GM12878 (cell line): Measurements from ENCODE around the gene PCAT6. TPM values are rescaled to one million over a fixed set of nuclear protein-coding genes. Genes with fewer than 3 reads are reported as not detected.

Experiments used
- ASH2L ChIP-seq: fragments of 300-600, 200-600 bp; sonication (generic); IDR thresholded peaks from 2 replicates; pipeline ENCODE4 v1.6.1; 2017; ENCODE audit warnings: low read depth, mild to moderate bottlenecking, borderline replicate concordance
- ATF7 ChIP-seq: fragments of 450-650 bp; IDR thresholded peaks from 2 replicates; pipeline ENCODE4 v1.6.1; 2016; ENCODE audit warnings: low read depth, mild to moderate bottlenecking
- BACH1 ChIP-seq: fragments of 450-650 bp; IDR thresholded peaks from 2 replicates; pipeline ENCODE4 v1.6.1; 2017; ENCODE audit warnings: mild to moderate bottlenecking, borderline replicate concordance
- CBFB ChIP-seq: IDR thresholded peaks from 2 replicates; pipeline ENCODE4 v1.6.1; 2016; ENCODE audit warnings: antibody characterized with exemption, low read depth
- CHD2 ChIP-seq: IDR thresholded peaks from 2 replicates; pipeline ENCODE4 v1.6.1; 2011; ENCODE audit warnings: low read depth, low read length, improper control_type of control experiment, borderline replicate concordance
- CREB1 ChIP-seq: IDR thresholded peaks from 2 replicates; pipeline ENCODE4 v1.6.1; 2012; ENCODE audit warnings: low read depth, mild to moderate bottlenecking, inconsistent platforms
- EP300 ChIP-seq, 2 experiments: fragments of 150-350 bp in 1 of 2; IDR thresholded peaks; 2 replicates each; pipeline ENCODE4 v1.6.1; 2011 to 2012; ENCODE audit warnings: low read depth in 2 of 2, low read length in 2 of 2, borderline replicate concordance in 1 of 2, improper control_type of control experiment in 1 of 2, inconsistent platforms in 1 of 2; ENCODE audit not compliant: control insufficient read depth in 1 of 2
- IKZF2 ChIP-seq, 2 experiments: fragments of 450-650 bp; IDR thresholded peaks; 2 replicates each; pipeline ENCODE4 v1.6.1; 2017; ENCODE audit warnings: mild to moderate bottlenecking in 2 of 2, moderate library complexity in 2 of 2
- IRF4 ChIP-seq: IDR thresholded peaks from 2 replicates; pipeline ENCODE4 v1.6.1; 2011; ENCODE audit warnings: low read depth, low read length
- KAT2A ChIP-seq: conservative IDR thresholded peaks from 2 replicates; pipeline ENCODE4 v1.6.1; 2011; ENCODE audit warnings: low read depth, low read length; ENCODE audit not compliant: control insufficient read depth
- KDM1A ChIP-seq: fragments of 200-600 bp; sonication (generic); IDR thresholded peaks from 2 replicates; pipeline ENCODE4 v1.6.1; 2016; ENCODE audit warnings: borderline replicate concordance
- KLF5 ChIP-seq: fragments of 450-650 bp; IDR thresholded peaks from 2 replicates; pipeline ENCODE4 v1.6.1; 2014; ENCODE audit warnings: mild to moderate bottlenecking; ENCODE audit not compliant: partially characterized antibody
- MYC ChIP-seq: IDR thresholded peaks from 2 replicates; pipeline ENCODE4 v1.6.1; 2011; ENCODE audit warnings: mild to moderate bottlenecking, low read length, moderate library complexity, inconsistent platforms; ENCODE audit not compliant: insufficient read depth, insufficient replicate concordance, insufficient read length, severe bottlenecking
- NBN ChIP-seq: fragments of 450-650 bp; IDR thresholded peaks from 2 replicates; pipeline ENCODE4 v1.6.1; 2016
- NFYB ChIP-seq: IDR thresholded peaks from 2 replicates; pipeline ENCODE4 v1.6.1; 2011; ENCODE audit warnings: low read depth, mild to moderate bottlenecking, low read length, improper control_type of control experiment, moderate library complexity; ENCODE audit not compliant: insufficient read depth
- NRF1 ChIP-seq: conservative IDR thresholded peaks from 2 replicates; pipeline ENCODE4 v1.6.1; 2011; ENCODE audit warnings: mild to moderate bottlenecking, low read depth, low read length, improper control_type of control experiment
- PAX8 ChIP-seq: fragments of 450-650 bp; IDR thresholded peaks from 2 replicates; pipeline ENCODE4 v1.6.1; 2017; ENCODE audit warnings: mild to moderate bottlenecking, moderate library complexity
- POLR2AphosphoS5 ChIP-seq: IDR thresholded peaks from 2 replicates; pipeline ENCODE4 v1.6.1; 2011; ENCODE audit warnings: mild to moderate bottlenecking, low read length, inconsistent platforms
- RAD21 ChIP-seq: IDR thresholded peaks from 2 replicates; pipeline ENCODE4 v1.6.1; 2011; ENCODE audit warnings: mild to moderate bottlenecking, low read depth, low read length, moderate library complexity; ENCODE audit not compliant: insufficient read depth
- RAD51 ChIP-seq: fragments of 450-650 bp; IDR thresholded peaks from 2 replicates; pipeline ENCODE4 v1.6.1; 2016; ENCODE audit warnings: moderate library complexity, mild to moderate bottlenecking, inconsistent platforms
- SMC3 ChIP-seq: IDR thresholded peaks from 2 replicates; pipeline ENCODE4 v1.6.1; 2011; ENCODE audit warnings: low read length, improper control_type of control experiment, borderline replicate concordance
- SP1 ChIP-seq: IDR thresholded peaks from one replicate; pipeline ENCODE4 v1.6.1; 2011; ENCODE audit warnings: low read depth, low read length
- SREBF2 ChIP-seq: IDR thresholded peaks from 2 replicates; pipeline ENCODE4 v1.6.1; 2012; ENCODE audit warnings: mild to moderate bottlenecking, low read length
- SUZ12 ChIP-seq: fragments of 200-600 bp; sonication (generic); IDR thresholded peaks from one replicate; pipeline ENCODE4 v1.6.1; 2018; ENCODE audit warnings: antibody characterized with exemption, mild to moderate bottlenecking; ENCODE audit not compliant: unreplicated experiment
- TCF12 ChIP-seq: IDR thresholded peaks from 2 replicates; pipeline ENCODE4 v1.6.1; 2011; ENCODE audit warnings: low read depth, mild to moderate bottlenecking, low read length
- WRNIP1 ChIP-seq: IDR thresholded peaks from 2 replicates; pipeline ENCODE4 v1.6.1; 2011; ENCODE audit warnings: low read depth, low read length, improper control_type of control experiment, borderline replicate concordance
- ZBED1 ChIP-seq: IDR thresholded peaks from 2 replicates; pipeline ENCODE4 v1.6.1; 2016; ENCODE audit warnings: borderline replicate concordance
- ZNF207 ChIP-seq: fragments of 450-650 bp; IDR thresholded peaks from 2 replicates; pipeline ENCODE4 v1.6.1; 2014; ENCODE audit warnings: antibody characterized with exemption, mild to moderate bottlenecking, borderline replicate concordance
- polyA plus RNA-seq, 11 experiments: library from polyadenylated mRNA; depleted of rRNA in 4 of 11; unstranded in 6 of 11; stranded (reverse) in 5 of 11; fragments of >200 nt; fragmentation: Nextera tagmentation in 4 of 11; fragmentation: Illumina TruSeq in 1 of 11; extraction: Ambion mirVana in 4 of 11; extraction: Trizol in 1 of 11; gene quantifications; 1 replicate in 1 of 11; 2 replicates in 10 of 11; pipeline versions ENCODE4 v1.2.1 to v1.2.3, GENCODE V29; 2011 to 2016; ENCODE audit warnings: inconsistent platforms in 2 of 11, missing spikeins in 2 of 11, low read depth in 1 of 11
- total RNA-seq, 4 experiments: library from RNA; depleted of rRNA in 3 of 4; stranded (reverse); fragments of >200 nt in 3 of 4; fragmentation: Illumina TruSeq in 1 of 4; extraction: Trizol in 1 of 4; gene quantifications; 2 replicates each; pipeline versions ENCODE4 v1.2.1 to v1.2.3, GENCODE V29; 2013 to 2021
- TF ChIP-seq, protein P1 (sequence below): fragments of 450-650 bp; conservative IDR thresholded peaks from 2 replicates; pipeline ENCODE4 v1.6.1; 2017; ENCODE audit warnings: mild to moderate bottlenecking, moderate library complexity

Gene PCAT6
- total and polyA plus RNA-seq, 10 of the 15 experiments (the other 5 are each of a cell fraction or from before 2014, with no cell fraction given): 0.16 to 0.83 (median 0.48) TPM; not detected in 4

DNA sequence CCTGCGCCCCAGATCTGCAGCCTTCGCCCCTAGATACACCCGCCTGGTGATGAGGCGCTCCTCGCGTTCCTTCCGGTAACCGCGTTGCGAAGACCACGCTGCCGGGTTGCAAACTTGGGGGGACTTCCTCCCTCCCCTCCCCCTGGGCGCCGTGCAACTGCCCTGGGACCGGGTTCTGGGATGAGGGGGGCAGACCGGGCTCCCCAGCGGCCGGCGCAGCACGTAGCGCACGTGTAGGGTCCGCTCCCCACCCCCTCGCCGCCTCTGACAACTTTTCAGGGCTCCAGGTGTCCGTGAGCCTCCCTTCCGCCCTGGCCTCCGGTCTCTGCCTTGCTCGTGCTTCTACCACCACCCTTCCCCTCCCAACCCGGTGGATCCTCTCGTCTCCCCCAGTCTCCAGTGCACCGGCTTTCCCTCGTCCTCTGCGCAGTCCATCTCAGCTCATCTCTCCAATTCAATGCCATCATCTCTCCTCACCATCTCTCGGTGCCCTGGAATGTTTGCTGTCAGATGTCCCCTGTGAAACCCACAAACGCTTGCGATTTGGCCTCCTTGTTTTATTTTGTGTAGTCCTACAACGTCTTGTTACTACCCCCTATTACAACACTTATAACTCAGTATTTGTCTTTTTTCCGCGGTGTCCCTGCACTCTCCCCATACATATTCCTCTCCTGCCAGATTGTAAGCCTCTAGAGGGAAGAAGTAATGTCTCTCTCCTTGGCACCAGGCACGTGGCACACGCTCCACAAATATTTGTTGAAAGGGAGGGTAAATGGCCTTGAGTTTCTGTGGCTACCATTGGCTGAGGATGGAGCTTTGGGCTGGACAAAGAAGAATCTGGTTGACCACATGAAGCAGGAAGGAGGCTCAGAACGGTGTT is 782 bp downstream of the PCAT6 start (continued):
- no peak for TF ChIP-seq ZBED1
- no peak for TF ChIP-seq NBN
- TF ChIP-seq IKZF2 (IDR thresholded peaks at IDR 0.05): peak in 1 of 2 experiments; percentile 19; a peak in 1 of 4 replicates
- no peak for TF ChIP-seq IRF4
- no peak for TF ChIP-seq SP1
- TF ChIP-seq ATF7: no peak
- no peak for TF ChIP-seq ZNF207
- no peak for TF ChIP-seq BACH1
- no peak for TF ChIP-seq POLR2AphosphoS5
- no peak for TF ChIP-seq CBFB
- no peak for TF ChIP-seq WRNIP1
- no peak for TF ChIP-seq PAX8
- TF ChIP-seq SREBF2: no peak
- no peak for TF ChIP-seq NRF1
- TF ChIP-seq CHD2: peak; percentile 54
- TF ChIP-seq KLF5: no peak
- no peak for TF ChIP-seq RAD21
- TF ChIP-seq CREB1: no peak
- no peak for TF ChIP-seq KDM1A
- TF ChIP-seq TCF12: 0 out of 2 replicates have a peak, but pooled peaks have one; percentile 48
- TF ChIP-seq SUZ12: no peak
- TF ChIP-seq EP300 (IDR thresholded peaks at IDR 0.05; ENCODE audit: borderline replicate concordance in 1 of 2, control insufficient read depth in 1 of 2, low read depth in 2 of 2, low read length in 2 of 2): no peak
- no peak for TF ChIP-seq RAD51
- no peak for TF ChIP-seq NFYB
- TF ChIP-seq ASH2L: no peak
- TF ChIP-seq, protein P1, sequence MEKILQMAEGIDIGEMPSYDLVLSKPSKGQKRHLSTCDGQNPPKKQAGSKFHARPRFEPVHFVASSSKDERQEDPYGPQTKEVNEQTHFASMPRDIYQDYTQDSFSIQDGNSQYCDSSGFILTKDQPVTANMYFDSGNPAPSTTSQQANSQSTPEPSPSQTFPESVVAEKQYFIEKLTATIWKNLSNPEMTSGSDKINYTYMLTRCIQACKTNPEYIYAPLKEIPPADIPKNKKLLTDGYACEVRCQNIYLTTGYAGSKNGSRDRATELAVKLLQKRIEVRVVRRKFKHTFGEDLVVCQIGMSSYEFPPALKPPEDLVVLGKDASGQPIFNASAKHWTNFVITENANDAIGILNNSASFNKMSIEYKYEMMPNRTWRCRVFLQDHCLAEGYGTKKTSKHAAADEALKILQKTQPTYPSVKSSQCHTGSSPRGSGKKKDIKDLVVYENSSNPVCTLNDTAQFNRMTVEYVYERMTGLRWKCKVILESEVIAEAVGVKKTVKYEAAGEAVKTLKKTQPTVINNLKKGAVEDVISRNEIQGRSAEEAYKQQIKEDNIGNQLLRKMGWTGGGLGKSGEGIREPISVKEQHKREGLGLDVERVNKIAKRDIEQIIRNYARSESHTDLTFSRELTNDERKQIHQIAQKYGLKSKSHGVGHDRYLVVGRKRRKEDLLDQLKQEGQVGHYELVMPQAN: peak; percentile 4; the same call in 1 of the 2 replicates
- TF ChIP-seq SMC3: no peak
- no peak for TF ChIP-seq KAT2A
- TF ChIP-seq MYC: no peak
